GM21619 (cell line): ENCODE results near the gene RBM6.

Experiments used
- ATAC-seq: cut with Tn5 transposase; IDR thresholded peaks from one replicate; pipeline ENCODE4 v1.9.1; 2021; ENCODE audit not compliant: unreplicated experiment

Gene RBM6

DNA sequence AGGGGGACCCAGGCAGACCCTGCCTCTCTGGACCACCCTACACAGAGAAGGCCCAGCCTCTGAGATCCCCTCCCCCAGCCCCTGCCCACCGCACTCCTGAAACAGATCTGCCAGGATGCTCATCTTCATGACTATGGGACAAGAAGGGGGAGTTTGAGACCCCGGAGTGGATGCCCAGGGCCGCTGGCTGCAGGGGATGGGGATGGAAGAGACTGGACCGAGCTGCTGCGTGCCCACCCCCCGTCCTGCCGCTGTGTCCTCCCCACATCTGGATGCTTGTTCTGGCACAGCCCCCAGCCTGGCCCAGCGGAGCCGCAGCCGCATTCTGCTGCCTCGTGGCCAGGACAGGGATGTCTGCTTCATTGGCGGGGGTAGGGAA lies 184.8 kb downstream of the RBM6 start:
- ATAC-seq, result no peak

DNA sequence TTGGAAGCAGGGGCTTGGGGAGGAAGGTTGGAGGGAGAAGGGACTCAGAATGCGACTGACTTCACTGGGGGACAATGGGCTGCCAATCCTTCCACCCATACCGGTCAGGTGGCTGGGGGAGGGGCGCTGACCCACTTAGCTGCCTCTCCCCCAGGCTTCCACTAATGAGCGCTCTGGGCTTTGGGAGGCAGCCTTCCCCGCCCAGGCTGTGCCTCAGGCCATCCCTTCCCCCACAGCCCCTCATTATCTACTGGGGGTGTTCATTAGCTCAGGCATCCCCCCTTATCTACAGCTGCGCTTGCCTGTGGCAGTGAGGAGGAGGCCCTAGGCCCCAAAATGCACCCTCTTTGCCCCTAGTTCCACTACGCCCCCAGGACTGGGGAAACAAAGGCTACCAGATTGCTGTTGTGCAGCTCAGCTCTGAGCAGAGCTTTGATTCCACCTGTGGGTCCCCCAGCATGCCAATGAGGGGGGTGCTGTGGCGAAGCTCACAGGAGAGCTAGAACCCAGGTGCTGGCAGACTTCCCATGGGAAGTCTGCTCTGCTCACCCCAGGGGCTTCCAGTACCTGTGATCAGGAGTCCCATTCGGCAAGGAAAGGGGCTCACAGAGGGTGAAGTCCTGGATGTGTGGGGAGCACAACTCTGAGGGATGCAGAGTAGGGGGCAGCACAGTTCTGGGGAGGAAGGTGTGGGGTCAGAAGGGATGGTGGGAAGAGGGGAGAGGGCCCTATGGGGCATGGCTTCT lies 185.8 kb downstream of the RBM6 start:
- no peak for ATAC-seq

DNA sequence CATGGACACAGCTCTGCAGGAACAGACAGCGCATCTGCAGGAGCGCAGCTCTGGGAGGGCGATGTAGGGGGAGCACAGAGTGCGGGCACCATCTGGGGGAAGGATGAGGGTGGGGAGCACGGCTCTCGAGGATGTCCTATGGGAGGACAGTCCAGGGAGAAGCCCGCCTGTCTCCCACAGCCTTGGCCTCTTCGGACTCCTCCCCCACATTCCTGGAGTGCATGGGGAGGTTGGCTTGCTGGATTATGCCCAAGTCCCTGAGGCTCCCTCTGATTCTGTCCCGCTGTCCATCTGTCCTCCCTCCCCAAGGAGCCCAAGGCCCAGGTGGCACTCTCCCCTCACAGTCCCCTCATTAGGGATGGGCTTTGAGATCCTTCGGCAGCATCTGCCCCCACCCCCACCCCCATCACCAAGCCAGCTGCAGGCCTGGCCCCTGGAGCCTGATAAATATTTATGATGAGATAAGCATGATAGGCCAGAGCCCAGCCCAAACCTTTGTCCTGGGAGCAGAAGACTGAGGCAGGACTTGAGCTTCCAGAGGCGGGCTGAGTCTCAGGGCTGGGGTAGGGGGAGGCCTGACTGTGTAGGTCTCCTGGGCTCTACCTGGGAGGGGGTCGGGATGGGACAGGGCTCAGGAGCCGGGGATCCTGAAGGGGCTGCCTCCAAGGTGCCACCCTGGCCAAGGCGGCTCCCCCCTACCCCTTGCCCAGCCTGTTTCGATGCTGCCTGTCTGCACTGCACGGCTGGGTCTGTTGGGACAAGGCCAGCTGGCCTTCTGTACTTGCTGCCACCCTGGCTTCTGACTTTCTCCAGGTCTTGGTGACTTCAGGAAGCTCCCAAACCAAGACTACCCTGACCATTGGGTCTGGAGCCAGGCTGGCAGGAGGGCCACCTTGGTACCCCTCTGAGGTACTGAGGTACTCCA lies 186.6 kb downstream of the RBM6 start:
- no peak for ATAC-seq
